ENCODE results near the gene NFIX.

Gene NFIX

GRCh38 chr19:13051557-13052165 lies 56.4 kb downstream of the NFIX start:
- H3K36me3 ChIP-seq (ENCODE audit: control insufficient read depth, insufficient read depth, low read length) = no peaks in the 10 kb centered on the region
- H3K27me3 ChIP-seq (replicated peaks; ENCODE audit: control insufficient read depth, insufficient read depth, low read length) = peaks cover 11% of the 10 kb centered on the region
- no peak for DNase-seq (ENCODE audit: extremely low read depth, insufficient read length)
- no peak overlapping the region for H3K4me3 ChIP-seq (replicated peaks; ENCODE audit: low read depth, low read length)
- TF ChIP-seq CTCF (IDR thresholded peaks at IDR 0.05; ENCODE audit: insufficient read depth, low read length, poor library complexity, severe bottlenecking) = no peak

- no peak for TF ChIP-seq CTCF (IDR thresholded peaks at IDR 0.05; ENCODE audit: insufficient read depth, low read length, poor library complexity, severe bottlenecking)
- DNase-seq (ENCODE audit: extremely low read depth, insufficient read length) = no peak
- H3K36me3 ChIP-seq (ENCODE audit: control insufficient read depth, insufficient read depth, low read length) = no peaks in the 10 kb centered on the region
- H3K27me3 ChIP-seq (replicated peaks; ENCODE audit: control insufficient read depth, insufficient read depth, low read length) = peaks cover 11% of the 10 kb centered on the region
- no peak overlapping the region for H3K4me3 ChIP-seq (replicated peaks; ENCODE audit: low read depth, low read length)
Observed at GRCh38 chr19:13052447-13053175, 57.3 kb downstream of the NFIX start.

GRCh38 chr19:13053238-13053637 lies 58.0 kb downstream of the NFIX start:
- Histone ChIP-seq H3K36me3 (ENCODE audit: control insufficient read depth, insufficient read depth, low read length) (no peaks in the 10 kb centered on the region), H3K4me3 (replicated peaks; ENCODE audit: low read depth, low read length) (no peak overlapping the region), H3K27me3 (replicated peaks; ENCODE audit: control insufficient read depth, insufficient read depth, low read length) (peaks cover 11% of the 10 kb centered on the region)
- no peak for TF ChIP-seq CTCF (IDR thresholded peaks at IDR 0.05; ENCODE audit: insufficient read depth, low read length, poor library complexity, severe bottlenecking)
- DNase-seq (ENCODE audit: extremely low read depth, insufficient read length) = no peak

GRCh38 chr19:13053761-13054625 lies 58.7 kb downstream of the NFIX start:
- no peak for DNase-seq (ENCODE audit: extremely low read depth, insufficient read length)
- no peak overlapping the region for H3K4me3 ChIP-seq (replicated peaks; ENCODE audit: low read depth, low read length)
- H3K27me3 ChIP-seq (replicated peaks; ENCODE audit: control insufficient read depth, insufficient read depth, low read length) = peaks cover 11% of the 10 kb centered on the region
- no peak for TF ChIP-seq CTCF (IDR thresholded peaks at IDR 0.05; ENCODE audit: insufficient read depth, low read length, poor library complexity, severe bottlenecking)
- H3K36me3 ChIP-seq (ENCODE audit: control insufficient read depth, insufficient read depth, low read length) = no peaks in the 10 kb centered on the region

GRCh38 chr19:13054626-13055212 lies 59.4 kb downstream of the NFIX start:
- TF ChIP-seq CTCF (IDR thresholded peaks at IDR 0.05; ENCODE audit: insufficient read depth, low read length, poor library complexity, severe bottlenecking) = no peak
- H3K27me3 ChIP-seq (replicated peaks; ENCODE audit: control insufficient read depth, insufficient read depth, low read length) = peaks cover 11% of the 10 kb centered on the region
- no peak for DNase-seq (ENCODE audit: extremely low read depth, insufficient read length)
- H3K4me3 ChIP-seq (replicated peaks; ENCODE audit: low read depth, low read length) = no peak overlapping the region
- no peaks in the 10 kb centered on the region for H3K36me3 ChIP-seq (ENCODE audit: control insufficient read depth, insufficient read depth, low read length)

Measured in GM06990 (cell line).